ENCODE measurements around the gene MFSD1. TPM values are rescaled to one million over a fixed set of nuclear protein-coding genes. Genes with fewer than 3 reads are reported as not detected.

The MFSD1 gene
- total and polyA plus RNA-seq, 2 donors (not counting 1 experiment from before 2014, with no cell fraction given) = 103 to 117 TPM

DNA sequence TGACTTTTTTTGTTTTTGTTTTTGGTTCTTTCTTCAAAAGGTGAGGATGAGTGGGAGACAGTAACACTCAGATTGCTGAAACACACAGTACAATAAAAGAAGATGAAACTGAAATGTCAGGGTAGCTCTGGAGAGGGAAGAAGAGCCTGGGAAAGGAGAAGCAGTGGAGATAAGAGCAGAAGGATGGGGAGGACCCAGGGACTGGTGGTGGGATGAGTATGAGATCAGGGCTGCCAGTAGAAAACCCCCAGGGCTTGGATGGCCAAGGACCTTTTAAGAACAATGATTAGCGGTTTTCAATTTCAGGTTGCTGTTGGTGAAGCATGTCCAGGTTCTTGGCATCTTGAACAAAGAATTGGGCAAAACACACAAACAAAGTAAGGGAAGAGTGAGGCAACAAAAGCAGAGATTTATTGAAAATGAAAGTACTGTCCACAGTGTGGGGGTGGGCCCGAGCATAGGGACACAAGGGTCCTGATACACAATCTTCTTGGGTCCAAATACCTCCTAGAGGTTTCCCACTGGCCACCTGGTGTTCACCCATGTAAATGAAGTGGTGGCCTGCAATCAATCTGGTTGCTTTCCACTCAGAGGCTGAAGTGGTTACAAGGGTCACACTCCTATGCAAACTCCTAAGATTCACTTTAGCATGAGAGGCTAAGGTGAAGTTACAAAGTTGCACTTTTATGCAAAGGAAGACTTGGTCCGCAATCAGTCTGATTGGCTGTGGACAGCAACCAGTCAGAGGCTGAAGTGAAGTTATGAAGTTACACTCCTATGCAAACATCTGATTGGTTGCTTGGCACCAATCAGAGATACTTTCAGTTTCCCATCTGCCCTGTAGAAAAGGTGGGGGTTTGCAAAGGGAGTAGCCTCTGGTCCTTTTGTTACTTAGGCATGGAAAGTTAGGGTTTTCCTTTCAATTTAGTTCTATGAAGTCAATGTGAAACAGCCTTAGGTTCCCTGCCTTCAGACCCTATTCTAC is 26.1 kb upstream of the MFSD1 start:
- Histone ChIP-seq H3K36me3 (ENCODE audit: control insufficient read depth, insufficient read depth, low read length) (no peaks in the 10 kb centered on the region), H4K20me1 (ENCODE audit: control insufficient read depth, extremely low read depth, insufficient read depth, low read length) (no peaks in the 10 kb centered on the region), H3K4me1 (ENCODE audit: control insufficient read depth, extremely low read depth, insufficient read depth, low read length) (peaks cover 14% of the 10 kb centered on the region), H3K4me3 (replicated peaks in 1 of 4; ENCODE audit: control extremely low read depth in 1 of 4, insufficient read depth in 1 of 4, low read depth in 3 of 4, low read length in 4 of 4) (no peak overlapping the region), H3K79me2 (ENCODE audit: control insufficient read depth, insufficient read depth, low read length) (no peaks in the 10 kb centered on the region), H3K27me3 (ENCODE audit: control insufficient read depth, insufficient read depth, low read length) (no peaks in the 10 kb centered on the region), H3K4me2 (ENCODE audit: extremely low read depth, insufficient read depth, low read length) (no peak overlapping the region), H3K9me3 (ENCODE audit: control insufficient read depth, insufficient read depth, low read depth, low read length) (no peaks in the 10 kb centered on the region), H2AFZ (ENCODE audit: low read length) (no peak overlapping the region), H3K9ac (ENCODE audit: insufficient read depth, low read length) (no peak overlapping the region), H3K27ac (ENCODE audit: insufficient read depth, low read length) (no peak overlapping the region)
- no peak for DNase-seq (ENCODE audit: low read depth in 2 of 2)
- TF ChIP-seq CTCF (conservative IDR thresholded peaks at IDR 0.05 in 1 of 2, IDR thresholded peaks at IDR 0.05 in 1 of 2; ENCODE audit: low read depth in 1 of 2, low read length in 2 of 2) (no peak), EZH2 (IDR thresholded peaks at IDR 0.05; ENCODE audit: low read length, missing control alignments) (no peak)

GRCh38 chr3:158776531-158776930 is 25.3 kb upstream of the MFSD1 start:
- Histone ChIP-seq H3K27me3 (ENCODE audit: control insufficient read depth, insufficient read depth, low read length) (no peaks in the 10 kb centered on the region), H3K4me1 (ENCODE audit: control insufficient read depth, extremely low read depth, insufficient read depth, low read length) (peaks cover 12% of the 10 kb centered on the region), H3K9me3 (ENCODE audit: control insufficient read depth, insufficient read depth, low read depth, low read length) (no peaks in the 10 kb centered on the region), H4K20me1 (ENCODE audit: control insufficient read depth, extremely low read depth, insufficient read depth, low read length) (no peaks in the 10 kb centered on the region), H3K79me2 (ENCODE audit: control insufficient read depth, insufficient read depth, low read length) (no peaks in the 10 kb centered on the region), H3K4me2 (ENCODE audit: extremely low read depth, insufficient read depth, low read length) (no peak overlapping the region), H3K36me3 (ENCODE audit: control insufficient read depth, insufficient read depth, low read length) (no peaks in the 10 kb centered on the region), H3K27ac (ENCODE audit: insufficient read depth, low read length) (no peak overlapping the region), H3K4me3 (replicated peaks in 1 of 4; ENCODE audit: control extremely low read depth in 1 of 4, insufficient read depth in 1 of 4, low read depth in 3 of 4, low read length in 4 of 4) (no peak overlapping the region), H2AFZ (ENCODE audit: low read length) (no peak overlapping the region), H3K9ac (ENCODE audit: insufficient read depth, low read length) (no peak overlapping the region)
- TF ChIP-seq CTCF (conservative IDR thresholded peaks at IDR 0.05 in 1 of 2, IDR thresholded peaks at IDR 0.05 in 1 of 2; ENCODE audit: low read depth in 1 of 2, low read length in 2 of 2) (no peak), EZH2 (IDR thresholded peaks at IDR 0.05; ENCODE audit: low read length, missing control alignments) (no peak)
- DNase-seq (ENCODE audit: low read depth in 2 of 2) = no peak

- no peak overlapping the region for H3K27ac ChIP-seq (ENCODE audit: insufficient read depth, low read length)
- no peaks in the 10 kb centered on the region for H3K9me3 ChIP-seq (ENCODE audit: control insufficient read depth, insufficient read depth, low read depth, low read length)
- no peaks in the 10 kb centered on the region for H4K20me1 ChIP-seq (ENCODE audit: control insufficient read depth, extremely low read depth, insufficient read depth, low read length)
- H3K4me2 ChIP-seq (ENCODE audit: extremely low read depth, insufficient read depth, low read length) = no peak overlapping the region
- H3K79me2 ChIP-seq (ENCODE audit: control insufficient read depth, insufficient read depth, low read length) = no peaks in the 10 kb centered on the region
- no peaks in the 10 kb centered on the region for H3K36me3 ChIP-seq (ENCODE audit: control insufficient read depth, insufficient read depth, low read length)
- H3K27me3 ChIP-seq (ENCODE audit: control insufficient read depth, insufficient read depth, low read length) = no peaks in the 10 kb centered on the region
- H2AFZ ChIP-seq (ENCODE audit: low read length) = no peak overlapping the region
- TF ChIP-seq CTCF (conservative IDR thresholded peaks at IDR 0.05 in 1 of 2, IDR thresholded peaks at IDR 0.05 in 1 of 2; ENCODE audit: low read depth in 1 of 2, low read length in 2 of 2) = no peak
- no peak for TF ChIP-seq EZH2 (IDR thresholded peaks at IDR 0.05; ENCODE audit: low read length, missing control alignments)
- peak in 1 of 2 donors; percentile 52 for DNase-seq (ENCODE audit: low read depth in 2 of 2)
- H3K9ac ChIP-seq (ENCODE audit: insufficient read depth, low read length) = no peak overlapping the region
- no peak overlapping the region for H3K4me3 ChIP-seq (replicated peaks in 1 of 4; ENCODE audit: control extremely low read depth in 1 of 4, insufficient read depth in 1 of 4, low read depth in 3 of 4, low read length in 4 of 4)
- H3K4me1 ChIP-seq (ENCODE audit: control insufficient read depth, extremely low read depth, insufficient read depth, low read length) = peaks cover 12% of the 10 kb centered on the region
Observed at GRCh38 chr3:158777161-158777873, 24.5 kb upstream of the MFSD1 start.
